HFFc6 (cell line): Measurements from ENCODE around the gene ZNF574. TPM values are rescaled to one million over a fixed set of nuclear protein-coding genes. Genes with fewer than 3 reads are reported as not detected.

ENCODE experiments used
- DNase-seq: peaks from one replicate; pipeline ENCODE4 v3.0.0-alpha.2; 2018
- H3K27ac Mint-ChIP-seq: 2 replicates; pipeline ENCODE4 v1.8.0; 2020; ENCODE audit warnings: mild to moderate bottlenecking, mixed read lengths
- H3K27me3 Mint-ChIP-seq: 2 replicates; pipeline ENCODE4 v1.8.0; 2021; ENCODE audit warnings: mild to moderate bottlenecking, moderate library complexity, mixed read lengths; ENCODE audit not compliant: insufficient read depth
- H3K36me3 Mint-ChIP-seq: 2 replicates; pipeline ENCODE4 v1.8.0; 2021; ENCODE audit warnings: low read depth, mixed read lengths
- H3K4me1 Mint-ChIP-seq: 2 replicates; pipeline ENCODE4 v1.8.0; 2020; ENCODE audit warnings: low read depth, mixed read lengths
- H3K4me3 Mint-ChIP-seq: 2 replicates; pipeline ENCODE4 v1.8.0; 2020; ENCODE audit warnings: mild to moderate bottlenecking, moderate library complexity, mixed read lengths
- H3K9me3 Mint-ChIP-seq: 2 replicates; pipeline ENCODE4 v1.8.0; 2020; ENCODE audit warnings: mild to moderate bottlenecking, mixed read lengths
- total RNA-seq, 6 experiments: library from RNA; stranded (reverse); fragmentation: NEBNext Ultra II Directional; extraction: Animal tissue kit (Norgen Biotek cat#: 25700); gene quantifications; 2 replicates in 1 of 6; 3 replicates in 5 of 6; pipeline ENCODE4 v1.2.3, GENCODE V29; 2021
- TF ChIP-seq, protein P1 (sequence below): fragments of 200-600 bp; sonication (generic); IDR thresholded peaks from 2 replicates; pipeline ENCODE4 v1.5.0; 2021; ENCODE audit warnings: antibody characterized with exemption, mild to moderate bottlenecking

ZNF574 gene
- total RNA-seq, 6 experiments from 2014 or later, result 14.0 to 16.5 (median 15.1) TPM

DNA sequence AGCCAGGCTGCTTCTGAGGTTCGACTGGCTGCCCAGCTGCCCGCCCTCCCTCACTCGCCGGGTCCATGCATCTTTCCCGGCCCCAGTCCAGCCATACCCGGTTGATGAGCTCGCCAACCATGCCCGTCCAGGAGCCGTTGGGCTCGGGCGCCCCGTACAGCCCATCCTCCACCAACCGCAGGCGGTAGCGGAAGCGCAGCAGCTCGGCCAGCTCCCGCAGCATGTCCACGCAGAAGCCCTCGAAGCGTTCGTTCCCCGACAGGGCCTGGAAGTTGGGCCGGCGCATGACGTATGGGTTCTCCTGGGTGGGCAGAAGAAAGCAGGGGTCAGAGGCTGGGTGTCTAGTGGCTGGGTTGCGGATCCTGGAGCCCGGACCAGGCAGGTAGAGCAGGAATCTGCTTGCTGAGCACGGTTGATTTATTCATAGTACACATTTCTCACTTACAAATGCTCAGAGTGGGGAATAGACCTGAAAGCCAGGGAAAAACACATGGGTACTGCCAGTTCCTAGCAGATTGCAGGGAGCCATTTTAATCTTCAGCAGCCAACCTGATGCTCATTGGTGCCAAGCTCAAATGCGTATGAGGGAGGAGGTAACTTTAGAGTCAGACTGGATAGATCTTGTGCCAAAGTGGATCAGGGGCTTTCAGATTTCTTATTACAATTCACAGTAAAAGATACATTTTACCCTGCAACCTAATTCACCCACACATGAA, 33.4 kb upstream of the ZNF574 start:
- TF ChIP-seq, protein P1, sequence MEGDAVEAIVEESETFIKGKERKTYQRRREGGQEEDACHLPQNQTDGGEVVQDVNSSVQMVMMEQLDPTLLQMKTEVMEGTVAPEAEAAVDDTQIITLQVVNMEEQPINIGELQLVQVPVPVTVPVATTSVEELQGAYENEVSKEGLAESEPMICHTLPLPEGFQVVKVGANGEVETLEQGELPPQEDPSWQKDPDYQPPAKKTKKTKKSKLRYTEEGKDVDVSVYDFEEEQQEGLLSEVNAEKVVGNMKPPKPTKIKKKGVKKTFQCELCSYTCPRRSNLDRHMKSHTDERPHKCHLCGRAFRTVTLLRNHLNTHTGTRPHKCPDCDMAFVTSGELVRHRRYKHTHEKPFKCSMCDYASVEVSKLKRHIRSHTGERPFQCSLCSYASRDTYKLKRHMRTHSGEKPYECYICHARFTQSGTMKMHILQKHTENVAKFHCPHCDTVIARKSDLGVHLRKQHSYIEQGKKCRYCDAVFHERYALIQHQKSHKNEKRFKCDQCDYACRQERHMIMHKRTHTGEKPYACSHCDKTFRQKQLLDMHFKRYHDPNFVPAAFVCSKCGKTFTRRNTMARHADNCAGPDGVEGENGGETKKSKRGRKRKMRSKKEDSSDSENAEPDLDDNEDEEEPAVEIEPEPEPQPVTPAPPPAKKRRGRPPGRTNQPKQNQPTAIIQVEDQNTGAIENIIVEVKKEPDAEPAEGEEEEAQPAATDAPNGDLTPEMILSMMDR, result no peak
- no peak for DNase-seq
- no peak overlapping the region for H3K27ac Mint-ChIP-seq
- no peak overlapping the region for H3K4me3 Mint-ChIP-seq
- no peaks in the 10 kb centered on the region for H3K9me3 Mint-ChIP-seq
- H3K4me1 Mint-ChIP-seq, result no peaks in the 10 kb centered on the region
- peaks cover 14% of the 10 kb centered on the region for H3K27me3 Mint-ChIP-seq
- no peaks in the 10 kb centered on the region for H3K36me3 Mint-ChIP-seq

DNA sequence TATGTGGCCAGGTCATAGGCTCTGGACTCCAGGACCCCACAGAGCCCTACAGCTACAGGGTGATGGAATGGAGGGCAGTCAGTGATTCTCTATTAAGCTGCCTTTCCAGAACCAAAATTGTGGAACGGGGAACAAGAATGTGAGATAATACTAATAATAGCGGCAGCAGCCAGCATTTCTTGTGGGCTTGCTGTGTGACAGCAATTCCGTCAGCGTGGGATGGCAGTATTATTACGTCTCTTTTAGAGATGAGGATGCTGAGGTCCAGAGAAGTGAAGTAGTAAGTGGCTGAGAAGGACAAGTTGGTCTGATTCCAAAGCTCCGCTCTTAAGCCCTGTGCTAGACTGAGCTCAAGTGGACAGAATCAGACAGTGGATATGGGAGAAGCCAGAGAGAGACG, 30.4 kb upstream of the ZNF574 start:
- H3K4me3 Mint-ChIP-seq, result no peak overlapping the region
- TF ChIP-seq, protein P1, result no peak

DNA sequence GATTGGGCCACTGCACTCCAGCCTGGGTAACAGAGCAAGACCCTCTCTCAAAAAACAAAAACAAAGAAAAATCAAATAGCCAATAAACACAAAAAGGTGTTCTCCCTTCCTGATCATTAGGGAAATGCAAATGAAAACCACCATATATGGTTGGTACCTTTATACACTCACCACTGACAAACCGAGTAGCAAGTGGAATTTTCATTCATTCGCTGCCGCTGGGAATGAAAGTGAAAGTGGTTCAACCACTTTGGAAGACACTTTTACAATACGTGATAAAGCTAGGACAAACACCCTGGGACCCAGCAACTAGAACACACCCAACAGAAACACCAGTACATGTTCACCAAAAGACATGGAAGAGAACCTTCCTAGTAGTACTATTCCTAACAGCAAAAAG, 27.0 kb upstream of the ZNF574 start:
- H3K36me3 Mint-ChIP-seq, result no peaks in the 10 kb centered on the region
- H3K27me3 Mint-ChIP-seq, result peaks cover 22% of the 10 kb centered on the region
- no peak for DNase-seq
- peak overlapping the region; percentile 74; the same call in 1 of the 2 replicates for H3K4me3 Mint-ChIP-seq
- H3K4me1 Mint-ChIP-seq, result peaks cover 14% of the 10 kb centered on the region
- no peak overlapping the region for H3K27ac Mint-ChIP-seq
- TF ChIP-seq, protein P1, result no peak
- no peaks in the 10 kb centered on the region for H3K9me3 Mint-ChIP-seq

More for the DNA sequence above, 30.4 kb upstream of the ZNF574 start:
- no peaks in the 10 kb centered on the region; the same call in 1 of the 2 replicates for H3K4me1 Mint-ChIP-seq
- no peak for DNase-seq
- no peaks in the 10 kb centered on the region for H3K36me3 Mint-ChIP-seq
- H3K27me3 Mint-ChIP-seq, result peaks cover 14% of the 10 kb centered on the region
- H3K9me3 Mint-ChIP-seq, result no peaks in the 10 kb centered on the region
- no peak overlapping the region for H3K27ac Mint-ChIP-seq

DNA sequence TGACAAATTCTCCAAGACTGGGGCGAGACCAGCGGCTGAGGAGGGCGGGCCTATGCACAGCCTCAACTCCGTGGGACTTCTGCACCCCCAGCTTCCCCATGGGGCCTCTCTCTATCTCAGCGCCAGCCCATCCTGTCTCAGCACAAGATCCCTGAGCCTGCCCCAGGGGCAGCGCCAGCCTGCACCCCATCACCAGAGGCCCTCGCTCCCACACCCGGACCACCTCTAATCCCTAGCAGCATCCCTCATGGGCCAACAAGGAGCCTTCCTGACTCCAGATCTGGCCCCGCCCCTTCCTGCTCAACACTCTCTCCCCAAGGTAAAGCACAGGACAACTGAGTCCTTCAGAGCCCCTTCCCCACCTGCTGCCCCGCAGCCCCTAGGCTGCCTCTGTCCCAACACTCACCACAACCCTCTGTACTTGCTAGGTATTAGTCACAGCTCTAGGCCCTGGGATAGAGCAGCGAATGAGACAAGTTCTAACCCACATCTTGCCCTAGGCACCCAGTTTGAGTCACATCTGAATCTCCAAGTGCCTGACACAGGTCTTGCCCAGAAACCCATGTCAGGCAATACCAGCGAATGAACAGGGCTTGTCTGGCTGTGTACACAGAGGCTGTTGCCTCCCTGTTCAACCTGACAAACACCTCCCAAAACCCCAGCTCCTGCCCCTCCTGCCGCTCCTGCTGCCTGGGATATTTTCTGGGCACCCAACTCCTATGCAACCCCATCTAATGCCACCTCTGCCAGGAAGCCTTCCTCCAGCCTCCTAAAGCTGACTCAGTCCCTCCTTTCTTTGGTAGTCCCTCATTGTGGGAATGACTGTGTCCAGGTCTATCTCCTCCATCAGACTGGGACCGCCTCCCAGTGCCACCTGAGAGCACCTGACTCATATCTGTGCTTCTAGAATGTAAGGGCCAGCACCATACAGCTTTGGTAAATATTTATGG, 24.5 kb upstream of the ZNF574 start:
- Mint-ChIP-seq H3K36me3 (no peaks in the 10 kb centered on the region), H3K4me3 (no peak overlapping the region; the same call in 1 of the 2 replicates), H3K4me1 (peaks cover 14% of the 10 kb centered on the region), H3K9me3 (no peaks in the 10 kb centered on the region), H3K27ac (no peak overlapping the region), H3K27me3 (peaks cover 24% of the 10 kb centered on the region)
- peak; percentile 67 for DNase-seq
- TF ChIP-seq, protein P1, result no peak

DNA sequence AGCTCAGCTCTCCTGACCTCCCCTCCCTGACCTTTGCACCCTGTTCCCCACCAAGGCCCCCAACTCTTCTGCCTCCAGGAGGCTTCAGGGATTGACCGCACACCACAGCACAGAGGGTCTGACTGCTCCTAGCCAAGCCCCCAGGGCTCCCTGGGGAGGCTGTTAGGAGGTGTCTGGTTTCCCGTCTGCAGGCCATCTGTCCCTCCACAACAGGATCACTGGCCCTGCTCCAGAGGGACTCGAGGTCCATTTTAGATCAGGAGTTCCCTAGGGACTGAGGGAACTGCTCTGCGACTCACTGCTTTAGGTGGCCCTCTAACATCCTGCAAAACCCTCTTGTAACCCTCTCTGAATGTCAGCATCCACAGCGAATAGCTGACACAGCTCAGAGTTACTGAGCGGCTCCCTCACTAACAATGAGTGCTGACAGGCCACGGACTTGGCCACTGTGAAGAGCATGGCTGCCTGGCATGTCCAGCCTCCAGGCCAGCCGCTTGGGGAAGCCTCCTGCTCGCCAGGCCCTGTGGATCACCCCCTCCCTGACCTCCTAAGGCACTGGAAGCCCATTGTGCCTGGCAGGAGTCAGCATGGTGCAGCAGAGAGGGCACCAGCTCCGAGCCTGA, 23.6 kb upstream of the ZNF574 start:
- H3K4me1 Mint-ChIP-seq, result peaks cover 14% of the 10 kb centered on the region
- H3K27me3 Mint-ChIP-seq, result peaks cover 24% of the 10 kb centered on the region
- no peaks in the 10 kb centered on the region for H3K36me3 Mint-ChIP-seq
- no peak overlapping the region for H3K4me3 Mint-ChIP-seq
- TF ChIP-seq, protein P1, result no peak
- H3K9me3 Mint-ChIP-seq, result no peaks in the 10 kb centered on the region
- H3K27ac Mint-ChIP-seq, result no peak overlapping the region
- DNase-seq, result no peak
